ENCODE measurements around the gene KIF7. TPM values are rescaled to one million over a fixed set of nuclear protein-coding genes. Genes with fewer than 3 reads are reported as not detected.

Gene KIF7
- total and polyA plus RNA-seq, 8 donors, result 2.4 to 16.7 (median 13.2) TPM

- DNase-seq (peak in 1 of 4 donors; percentile 26), ATAC-seq (no peak)
- no peaks in the 10 kb centered on the region for H3K27me3 ChIP-seq
- H3K27ac ChIP-seq, result no peak overlapping the region
- TF ChIP-seq CTCF (IDR thresholded peaks at IDR 0.05), result no peak
- no peak overlapping the region for H3K4me3 ChIP-seq
- intact Hi-C loops (cut with DNase I), result no loop called here
- H3K9me3 ChIP-seq, result no peaks in the 10 kb centered on the region
- no peaks in the 10 kb centered on the region for H3K4me1 ChIP-seq
- peaks cover 0 to 4% of the 10 kb centered on the region in 2 donors for H3K36me3 ChIP-seq
These were observed 9.6 kb downstream of the KIF7 start for GRCh38 chr15:89645680-89646079.

DNA sequence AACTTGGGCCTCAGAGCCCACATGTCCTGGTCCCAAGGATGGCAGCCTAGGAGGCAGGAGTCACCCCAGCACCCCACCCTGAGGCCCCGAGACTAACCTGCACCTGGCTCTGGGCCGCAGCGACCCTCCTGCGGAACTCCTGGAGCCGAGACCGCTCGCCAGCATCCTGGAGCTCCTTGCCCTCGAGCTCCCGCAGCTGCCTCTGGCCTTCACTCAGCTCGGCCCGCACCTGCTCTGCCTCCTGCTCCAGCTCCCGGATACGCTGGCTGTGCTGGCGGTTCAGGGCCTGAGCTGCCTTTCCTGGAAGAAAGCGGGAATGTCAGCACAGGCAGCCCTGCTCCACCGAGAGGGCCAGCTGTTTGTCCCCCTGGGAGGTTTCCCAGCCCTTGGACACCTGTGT, 13.2 kb downstream of the KIF7 start:
- H3K27me3 ChIP-seq, result no peaks in the 10 kb centered on the region
- no peaks in the 10 kb centered on the region for H3K4me1 ChIP-seq
- no peak for ATAC-seq
- no peaks in the 10 kb centered on the region for H3K9me3 ChIP-seq
- intact Hi-C loops (cut with DNase I), result no loop called here
- TF ChIP-seq CTCF (IDR thresholded peaks at IDR 0.05), result no peak
- H3K36me3 ChIP-seq, result peaks cover 0 to 4% of the 10 kb centered on the region in 2 donors
- no peak overlapping the region for H3K4me3 ChIP-seq
- no peak overlapping the region for H3K27ac ChIP-seq
- no peak for DNase-seq

GRCh38 chr15:89641053-89641452, 14.2 kb downstream of the KIF7 start:
- no peaks in the 10 kb centered on the region for H3K4me1 ChIP-seq
- H3K27me3 ChIP-seq, result no peaks in the 10 kb centered on the region
- H3K36me3 ChIP-seq, result peaks cover 0 to 4% of the 10 kb centered on the region in 2 donors
- intact Hi-C loops (cut with DNase I), result no loop called here
- ATAC-seq, result no peak
- no peak for DNase-seq
- no peak overlapping the region for H3K27ac ChIP-seq
- no peak overlapping the region for H3K4me3 ChIP-seq
- no peaks in the 10 kb centered on the region for H3K9me3 ChIP-seq
- TF ChIP-seq CTCF (IDR thresholded peaks at IDR 0.05), result no peak

GRCh38 chr15:89640245-89640644, 15.0 kb downstream of the KIF7 start:
- intact Hi-C loops (cut with DNase I), result no loop called here
- ATAC-seq, result no peak

DNA sequence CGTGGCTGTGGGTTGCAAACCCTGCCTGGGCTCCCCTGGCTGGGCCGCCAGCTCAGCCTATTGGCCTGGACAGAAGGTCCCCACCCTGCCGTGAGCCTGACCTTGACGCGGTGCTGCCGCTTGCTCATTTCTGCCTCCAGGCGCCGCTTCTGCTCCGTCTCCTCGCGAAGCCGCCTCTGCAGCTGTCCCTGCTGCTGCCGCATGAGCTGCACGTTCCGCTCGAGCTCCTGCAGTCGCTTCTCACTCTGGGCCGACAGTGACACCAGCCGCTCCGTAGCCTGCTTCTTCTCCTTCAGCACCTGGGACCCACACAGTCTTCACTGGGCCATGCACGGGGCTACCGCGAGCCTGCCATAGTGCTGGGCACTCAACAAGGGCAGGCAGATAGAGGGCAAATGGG, 21.7 kb downstream of the KIF7 start:
- no peak overlapping the region for H3K27ac ChIP-seq
- H3K27me3 ChIP-seq, result no peaks in the 10 kb centered on the region
- ATAC-seq (no peak), DNase-seq (no peak)
- no peak overlapping the region for H3K4me3 ChIP-seq
- H3K9me3 ChIP-seq, result peaks cover 0 to 5% of the 10 kb centered on the region in 2 donors
- H3K36me3 ChIP-seq, result peaks cover 0 to 32% of the 10 kb centered on the region in 2 donors
- no peaks in the 10 kb centered on the region for H3K4me1 ChIP-seq
- intact Hi-C loops (cut with DNase I), result no loop called here
- no peak for TF ChIP-seq CTCF (IDR thresholded peaks at IDR 0.05)

More at GRCh38 chr15:89640245-89640644, 15.0 kb downstream of the KIF7 start:
- no peak for TF ChIP-seq CTCF (IDR thresholded peaks at IDR 0.05)
- Histone ChIP-seq H3K27ac (no peak overlapping the region), H3K4me1 (no peaks in the 10 kb centered on the region), H3K36me3 (peaks cover 0 to 4% of the 10 kb centered on the region in 2 donors), H3K27me3 (no peaks in the 10 kb centered on the region), H3K4me3 (no peak overlapping the region), H3K9me3 (no peaks in the 10 kb centered on the region)
- DNase-seq, result no peak
